HEK293 (cell line): Measurements from ENCODE around the gene JAML.

Source experiments
- EGR2 ChIP-seq: fragments of 450-650 bp; formaldehyde crosslinking; IDR thresholded peaks from 2 replicates; pipeline ENCODE4 v1.5.1; 2016; ENCODE audit warnings: low read depth, missing biosample characterization, missing genetic modification characterization
- ZBTB20 ChIP-seq: fragments of 450-650 bp; formaldehyde crosslinking; IDR thresholded peaks from 2 replicates; pipeline ENCODE4 v1.5.1; 2016; ENCODE audit warnings: missing biosample characterization, missing genetic modification characterization
- ZEB2 ChIP-seq: fragments of 450-650 bp; formaldehyde crosslinking; IDR thresholded peaks from 2 replicates; pipeline ENCODE4 v1.5.1; 2016; ENCODE audit warnings: missing biosample characterization, missing genetic modification characterization
- ZNF202 ChIP-seq: fragments of 450-650 bp; formaldehyde crosslinking; IDR thresholded peaks from 2 replicates; pipeline ENCODE4 v1.5.1; 2016; ENCODE audit warnings: missing biosample characterization, missing genetic modification characterization, borderline replicate concordance
- ZNF239 ChIP-seq: fragments of 450-650 bp; formaldehyde crosslinking; IDR thresholded peaks from 2 replicates; pipeline ENCODE4 v1.5.1; 2016; ENCODE audit warnings: missing biosample characterization, missing genetic modification characterization
- TF ChIP-seq, protein P1 (sequence below): fragments of 450-650 bp; formaldehyde crosslinking; IDR thresholded peaks from 2 replicates; pipeline ENCODE4 v1.5.1; 2016; ENCODE audit warnings: missing biosample characterization, missing genetic modification characterization

DNA sequence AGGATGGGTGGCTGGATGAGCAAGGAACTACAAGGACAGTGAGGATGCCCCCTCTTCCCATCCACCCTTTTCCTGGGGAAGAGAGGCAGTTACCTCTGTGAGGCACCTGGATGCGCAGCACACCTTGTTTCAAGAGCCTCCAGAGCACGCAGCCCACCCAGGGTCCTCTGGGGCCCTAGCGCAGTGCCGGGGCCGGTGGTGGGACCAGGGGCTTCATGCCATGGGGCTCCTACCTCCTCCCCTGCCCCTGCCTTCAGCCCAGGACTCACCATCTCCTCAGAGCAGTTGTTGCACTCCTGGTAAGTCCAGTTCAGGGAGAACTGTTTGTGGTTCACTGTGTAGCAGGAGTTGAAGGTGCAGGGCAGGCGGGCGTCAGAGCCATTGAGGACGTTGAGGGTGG lies 56.5 kb downstream of the JAML start:
- TF ChIP-seq, protein P1, sequence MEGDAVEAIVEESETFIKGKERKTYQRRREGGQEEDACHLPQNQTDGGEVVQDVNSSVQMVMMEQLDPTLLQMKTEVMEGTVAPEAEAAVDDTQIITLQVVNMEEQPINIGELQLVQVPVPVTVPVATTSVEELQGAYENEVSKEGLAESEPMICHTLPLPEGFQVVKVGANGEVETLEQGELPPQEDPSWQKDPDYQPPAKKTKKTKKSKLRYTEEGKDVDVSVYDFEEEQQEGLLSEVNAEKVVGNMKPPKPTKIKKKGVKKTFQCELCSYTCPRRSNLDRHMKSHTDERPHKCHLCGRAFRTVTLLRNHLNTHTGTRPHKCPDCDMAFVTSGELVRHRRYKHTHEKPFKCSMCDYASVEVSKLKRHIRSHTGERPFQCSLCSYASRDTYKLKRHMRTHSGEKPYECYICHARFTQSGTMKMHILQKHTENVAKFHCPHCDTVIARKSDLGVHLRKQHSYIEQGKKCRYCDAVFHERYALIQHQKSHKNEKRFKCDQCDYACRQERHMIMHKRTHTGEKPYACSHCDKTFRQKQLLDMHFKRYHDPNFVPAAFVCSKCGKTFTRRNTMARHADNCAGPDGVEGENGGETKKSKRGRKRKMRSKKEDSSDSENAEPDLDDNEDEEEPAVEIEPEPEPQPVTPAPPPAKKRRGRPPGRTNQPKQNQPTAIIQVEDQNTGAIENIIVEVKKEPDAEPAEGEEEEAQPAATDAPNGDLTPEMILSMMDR (tag by site-specific recombination) = no peak
- TF ChIP-seq ZEB2 (tag by site-specific recombination) = no peak
- TF ChIP-seq ZNF202 (tag by site-specific recombination) = no peak
- TF ChIP-seq ZNF239 (tag by site-specific recombination) = no peak
- TF ChIP-seq EGR2 = no peak
- TF ChIP-seq ZBTB20 (tag by site-specific recombination) = no peak
